T1000 (cell line): ENCODE data around the gene NKX2-3.

Experiments used
- DNase-seq: peaks from one replicate; lab custom pipeline; 2025; ENCODE audit warnings: mixed read lengths; lab: John Stamatoyannopoulos, UW

NKX2-3 gene

GRCh38 chr10:99583687-99584086 is 50.9 kb downstream of the NKX2-3 start:
- no peak for DNase-seq
